ENCODE data around the gene NTN5. TPM values are rescaled to one million over a fixed set of nuclear protein-coding genes. Genes with fewer than 3 reads are reported as not detected.
"Not testable (repeated sequence)": the region's sequence is repeated elsewhere in the genome, so short reads cannot be mapped to it uniquely, and the experiment has no call there.

The NTN5 gene
- total RNA-seq, 1 donor from 2014 or later = 1.4 TPM

DNA sequence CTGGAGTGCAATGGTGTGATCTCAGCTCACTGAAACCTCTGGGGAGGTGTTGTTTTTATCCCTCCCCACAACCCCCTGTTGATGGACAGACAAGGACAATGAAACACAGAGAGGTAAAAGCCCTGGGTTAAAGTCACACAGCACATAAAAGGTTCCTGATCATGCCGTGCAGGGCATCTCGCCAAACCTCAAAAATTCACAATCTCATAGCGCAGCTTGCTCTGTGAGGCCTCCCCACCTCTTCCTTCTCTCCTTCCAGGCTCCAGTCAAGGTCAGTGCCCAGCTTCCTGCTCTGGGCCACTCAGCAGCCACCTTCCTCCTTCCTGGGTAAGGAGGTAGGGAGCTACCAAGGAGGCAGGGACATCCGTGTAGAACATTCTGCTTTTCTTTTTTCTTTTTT lies 25.2 kb upstream of the NTN5 start:
- DNase-seq (ENCODE audit: extremely low read depth, low read depth, low spot score) = no peak

DNA sequence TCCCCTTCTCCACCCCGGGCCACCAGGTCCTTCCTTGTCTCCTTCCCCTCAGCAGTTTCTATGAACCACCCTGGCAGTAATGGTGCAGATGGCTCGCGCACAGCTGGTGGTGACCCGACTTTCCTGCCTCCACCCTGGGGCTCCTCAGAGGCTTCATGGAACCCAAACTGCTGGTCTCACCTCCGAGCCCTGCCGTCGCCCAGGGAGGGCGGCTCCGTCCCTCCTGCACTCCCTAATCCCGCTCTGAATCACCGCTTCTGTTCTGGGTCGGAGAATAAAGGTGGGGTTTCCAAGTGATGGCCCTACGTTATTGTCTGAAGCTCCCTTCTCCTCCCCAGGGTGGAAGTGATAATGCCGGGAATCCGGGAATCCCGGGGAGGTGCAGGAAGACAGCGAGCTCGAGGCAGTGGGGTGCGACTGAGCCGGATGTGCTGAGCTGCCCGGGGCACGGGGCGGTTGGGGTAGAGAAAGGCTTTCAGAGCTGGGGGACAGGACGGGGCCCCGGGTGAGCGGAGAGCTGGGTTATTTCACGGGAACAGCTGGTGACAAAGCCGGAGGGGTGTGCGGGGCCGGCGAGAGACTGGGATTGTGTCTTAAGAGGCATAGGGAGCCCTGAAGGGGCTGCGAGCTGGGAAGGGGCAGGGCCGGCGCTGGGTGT lies 23.7 kb upstream of the NTN5 start:
- no peak for DNase-seq (ENCODE audit: extremely low read depth, low read depth, low spot score)

DNA sequence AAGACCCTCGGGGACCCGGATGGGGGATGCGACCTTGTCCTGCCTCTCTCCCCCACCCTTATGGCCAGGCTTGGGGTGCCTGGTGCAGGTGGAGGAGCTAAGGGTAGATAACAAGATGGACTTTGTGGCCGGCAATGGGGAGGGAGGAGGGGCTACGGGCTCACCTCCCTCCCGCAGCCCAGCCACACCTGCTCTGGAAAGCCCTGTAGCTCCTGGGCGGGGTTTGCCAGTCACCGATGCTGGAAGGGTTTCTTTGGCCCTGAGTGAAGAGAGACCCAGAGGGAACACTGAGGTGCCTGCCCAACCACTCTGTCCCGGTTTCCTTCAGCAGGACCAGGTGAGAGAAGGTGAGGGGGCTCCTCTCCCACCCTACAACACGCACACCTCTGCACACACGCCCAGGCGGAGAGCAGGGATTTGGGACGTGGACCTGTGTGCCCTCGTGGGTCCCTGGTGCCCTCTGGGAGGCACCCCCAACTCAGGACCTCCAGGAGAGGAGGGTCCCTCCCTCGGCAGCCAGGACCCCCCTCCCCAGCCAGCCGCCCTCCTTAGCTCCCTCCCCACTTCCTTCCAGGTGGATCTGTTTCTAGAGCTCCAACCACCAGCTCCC lies 23.0 kb upstream of the NTN5 start, which contains the start of gene FUT2:
TSS of gene FUT2 (plus strand) at position 229 of the 610 bp plus-strand sequence. CDS start 6,986 bp downstream, outside the sequence.
- DNase-seq (ENCODE audit: extremely low read depth, low read depth, low spot score) = no peak

DNA sequence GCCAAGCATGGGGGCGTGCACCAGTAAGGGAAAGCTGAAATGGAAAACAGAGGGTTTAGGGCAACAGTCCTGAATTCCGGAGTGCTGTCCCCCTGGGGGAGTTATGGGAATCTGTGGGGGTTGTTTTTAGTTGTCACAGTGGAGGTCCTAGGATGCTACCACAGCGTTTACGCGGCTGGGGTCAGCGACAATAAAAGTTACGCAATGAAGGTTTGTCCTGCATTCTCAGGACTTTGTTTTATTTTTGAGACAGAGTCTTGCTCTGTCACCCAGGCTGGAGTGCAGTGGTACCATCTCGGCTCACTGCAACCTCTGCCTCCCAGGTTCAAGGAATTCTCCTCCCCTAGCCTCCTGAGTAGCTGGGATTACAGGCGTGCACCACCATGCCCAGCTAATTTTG lies 20.8 kb upstream of the NTN5 start:
- DNase-seq (ENCODE audit: extremely low read depth, low read depth, low spot score) = not testable (repeated sequence)

DNA sequence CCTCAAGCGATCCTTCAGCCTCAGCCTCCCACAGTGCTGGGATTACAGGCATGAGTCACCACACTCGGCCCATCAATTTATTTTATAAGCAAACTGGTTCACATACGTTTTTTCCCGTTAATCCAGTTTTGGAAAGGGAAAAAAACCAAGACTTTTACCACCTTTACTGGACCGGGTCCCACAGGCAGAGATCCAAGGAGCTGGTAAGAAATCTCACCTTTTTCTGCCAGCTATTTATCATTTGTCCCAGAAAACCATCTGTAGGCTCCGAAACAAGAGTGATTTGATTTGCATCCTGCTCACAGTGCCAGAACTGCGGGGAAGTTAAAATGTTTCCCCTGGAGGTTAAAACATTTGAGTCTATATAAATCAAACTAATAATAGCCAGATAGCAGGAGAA lies 16.6 kb upstream of the NTN5 start:
- DNase-seq (ENCODE audit: extremely low read depth, low read depth, low spot score) = no peak

DNA sequence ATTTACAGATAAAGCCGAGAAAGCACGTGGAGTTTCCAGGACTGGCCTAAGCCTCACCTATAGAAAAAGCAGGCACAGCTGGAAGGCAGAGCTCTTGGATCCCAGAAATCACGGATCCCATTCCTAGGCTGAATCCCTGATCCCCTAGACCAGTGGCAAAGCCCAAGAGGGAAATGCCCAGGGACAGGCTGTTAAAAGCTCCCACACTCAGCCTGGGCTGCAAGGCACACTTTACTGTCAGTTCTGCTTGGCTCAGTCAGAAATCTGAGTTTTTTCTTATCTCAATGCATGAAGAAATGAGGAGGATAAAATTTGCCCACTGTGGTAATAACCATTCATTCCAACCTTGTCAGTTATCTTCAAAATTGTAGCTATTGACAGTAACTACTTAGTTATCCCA lies 15.0 kb upstream of the NTN5 start:
- no peak for DNase-seq (ENCODE audit: extremely low read depth, low read depth, low spot score)

DNA sequence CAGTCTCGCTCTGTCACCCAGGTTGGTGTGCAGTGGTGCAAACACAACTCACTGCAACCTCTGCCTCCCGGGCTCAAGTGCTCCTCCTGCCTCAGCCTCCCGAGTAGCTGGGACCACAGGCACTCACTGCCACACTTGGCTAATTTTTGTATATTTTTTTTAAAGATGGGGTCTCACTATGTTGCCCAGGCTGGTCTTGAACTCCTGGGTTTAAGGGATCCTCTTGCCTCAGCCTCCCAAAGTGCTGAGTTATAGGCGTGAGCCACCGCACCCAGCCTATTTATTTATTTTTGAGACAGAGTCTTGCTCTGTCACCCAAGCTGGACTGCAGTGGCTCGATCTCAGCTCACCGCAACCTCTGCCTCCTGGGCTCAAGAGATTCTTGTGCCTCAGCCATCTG lies 13.8 kb upstream of the NTN5 start:
- not testable (repeated sequence) for DNase-seq (ENCODE audit: extremely low read depth, low read depth, low spot score)

DNA sequence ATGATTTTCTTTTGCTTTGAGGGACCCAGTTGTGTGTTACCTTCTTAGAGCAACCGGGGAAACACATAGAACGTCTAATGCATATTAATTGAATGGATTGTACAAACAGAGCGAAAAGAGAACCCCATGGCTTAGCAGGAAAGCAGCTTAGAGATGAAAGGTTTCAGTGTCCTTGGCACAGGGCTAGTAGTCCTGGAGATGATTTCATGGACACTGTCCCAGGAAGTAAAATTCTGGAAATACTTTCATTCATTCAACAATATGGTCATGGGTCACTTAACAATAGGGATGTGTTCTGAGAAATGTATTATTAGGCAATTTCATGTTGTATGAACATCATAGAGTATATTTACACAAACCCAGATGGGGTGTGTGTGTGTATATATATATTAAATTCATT lies 13.3 kb upstream of the NTN5 start:
- no peak for DNase-seq (ENCODE audit: extremely low read depth, low read depth, low spot score)

DNA sequence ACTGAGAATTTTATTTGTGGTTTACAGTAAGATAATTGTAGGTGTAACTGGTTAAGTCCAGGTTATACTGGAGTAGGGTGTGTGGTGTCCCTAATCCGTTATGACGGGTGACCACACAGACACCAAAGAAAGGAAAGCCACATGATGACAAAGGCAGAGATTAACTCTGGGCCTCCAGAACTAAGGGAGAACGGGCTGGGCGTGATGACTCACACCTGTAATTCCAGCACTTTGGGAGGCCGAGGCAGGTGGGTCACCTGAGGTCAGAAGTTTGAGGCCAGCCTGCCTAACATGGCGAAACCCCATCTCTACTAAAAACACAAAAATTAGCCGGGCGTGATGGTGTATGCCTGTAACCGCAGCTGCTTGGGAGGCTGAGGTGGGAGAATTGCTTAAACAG lies 12.8 kb upstream of the NTN5 start:
- no peak for DNase-seq (ENCODE audit: extremely low read depth, low read depth, low spot score)

DNA sequence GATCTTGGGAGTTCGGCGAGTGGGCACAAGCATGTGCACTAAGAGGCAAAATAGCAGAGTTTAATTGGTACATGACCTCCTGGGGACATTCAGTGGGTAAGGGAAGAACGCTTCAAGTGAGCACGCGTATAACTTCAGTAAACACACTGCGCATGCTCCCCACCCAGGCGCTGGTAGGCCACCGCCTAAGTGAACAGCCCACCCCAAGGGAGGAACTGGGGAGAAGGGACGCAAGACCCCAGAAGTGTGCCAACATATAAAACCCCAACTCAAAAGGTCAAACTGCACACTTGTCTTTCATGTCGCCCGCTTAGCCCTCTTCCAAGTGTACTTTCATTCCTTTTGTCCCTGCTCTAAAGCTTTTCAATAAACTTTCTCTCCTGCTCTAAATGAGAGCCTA lies 10.5 kb upstream of the NTN5 start:
- no peak for DNase-seq (ENCODE audit: extremely low read depth, low read depth, low spot score)

DNA sequence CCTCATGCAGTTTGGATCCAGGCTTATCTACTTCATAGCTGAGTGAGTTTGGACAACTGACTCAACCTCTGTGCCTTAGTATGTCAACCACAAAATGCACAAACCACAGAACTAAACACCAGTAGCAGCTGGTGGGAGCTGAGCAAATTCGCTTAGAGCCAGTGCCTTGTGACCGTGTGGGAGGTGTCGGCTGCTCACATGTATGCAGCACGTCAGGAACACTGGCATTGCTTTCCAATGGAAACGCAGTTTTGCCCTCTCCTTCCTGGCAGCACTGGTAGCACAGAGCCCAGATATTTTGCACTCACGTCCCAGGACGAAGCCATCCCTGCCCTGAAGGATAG lies 8.3 kb upstream of the NTN5 start:
- DNase-seq (ENCODE audit: extremely low read depth, low read depth, low spot score) = no peak

DNA sequence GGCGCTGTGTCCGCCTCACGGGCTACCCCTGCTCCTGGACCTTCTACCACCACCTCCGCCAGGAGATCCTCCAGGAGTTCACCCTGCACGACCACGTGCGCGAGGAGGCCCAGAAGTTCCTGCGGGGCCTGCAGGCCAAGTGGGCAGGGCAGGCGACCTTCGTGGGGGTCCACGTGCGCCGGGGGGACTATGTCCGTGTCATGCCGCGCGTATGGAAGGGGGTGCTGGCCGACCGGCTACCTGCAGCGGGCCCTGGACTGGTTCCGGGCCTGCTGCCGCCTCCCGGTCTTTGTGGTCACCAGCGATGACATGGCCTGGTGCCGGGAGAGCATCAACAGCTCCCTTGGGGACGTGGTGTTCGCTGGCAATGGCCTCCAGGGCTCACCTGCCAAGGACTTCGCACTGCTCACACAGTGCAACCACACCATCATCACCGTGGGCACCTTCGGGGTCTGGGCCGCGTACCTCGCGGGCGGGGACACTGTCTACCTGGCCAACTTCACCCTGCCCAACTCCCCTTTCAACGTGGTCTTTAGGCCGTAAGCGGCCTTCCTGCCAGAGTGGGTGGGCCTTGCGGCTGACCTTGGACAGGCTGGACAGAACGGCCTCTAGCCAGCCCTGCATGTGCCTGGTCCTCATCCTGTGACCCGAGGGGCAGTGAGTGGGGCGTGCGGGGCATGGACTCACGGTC lies 7.8 kb upstream of the NTN5 start:
- DNase-seq (ENCODE audit: extremely low read depth, low read depth, low spot score) = no peak

DNA sequence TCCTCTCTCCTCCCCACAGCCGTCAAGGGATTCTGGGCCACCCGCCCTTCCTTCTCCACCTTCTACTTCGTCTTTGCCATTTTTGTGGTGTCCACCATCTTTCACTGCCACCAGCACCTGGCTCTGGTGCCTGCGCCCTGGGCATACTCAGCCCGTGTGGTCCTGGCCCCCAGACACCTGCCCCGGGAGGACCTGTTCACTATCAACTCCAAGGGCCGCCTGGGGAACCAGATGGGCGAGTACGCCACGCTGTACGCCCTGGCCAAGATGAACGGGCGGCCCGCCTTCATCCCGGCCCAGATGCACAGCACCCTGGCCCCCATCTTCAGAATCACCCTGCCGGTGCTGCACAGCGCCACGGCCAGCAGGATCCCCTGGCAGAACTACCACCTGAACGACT lies 7.2 kb upstream of the NTN5 start:
- not testable (repeated sequence) for DNase-seq (ENCODE audit: extremely low read depth, low read depth, low spot score)

DNA sequence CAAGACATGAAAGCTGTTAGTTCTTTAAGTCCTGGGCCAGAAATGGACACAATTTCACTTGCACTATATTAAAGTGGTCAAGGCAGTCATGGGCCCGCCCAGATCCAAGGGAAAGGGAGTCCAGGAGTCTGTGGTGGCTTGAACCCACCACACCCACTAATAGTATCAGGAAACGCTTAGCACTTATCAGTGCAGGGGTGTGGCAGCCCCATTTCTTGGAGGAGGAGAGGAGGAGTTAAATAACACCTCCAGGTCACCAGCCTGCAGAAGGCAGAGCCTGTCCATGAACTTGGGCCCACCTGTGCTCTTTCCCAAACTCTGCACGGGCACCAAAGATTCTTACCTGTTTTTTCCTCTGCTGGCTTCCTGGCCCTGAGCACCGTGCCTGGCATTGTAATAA lies 5.4 kb upstream of the NTN5 start:
- DNase-seq (ENCODE audit: extremely low read depth, low read depth, low spot score) = no peak

DNA sequence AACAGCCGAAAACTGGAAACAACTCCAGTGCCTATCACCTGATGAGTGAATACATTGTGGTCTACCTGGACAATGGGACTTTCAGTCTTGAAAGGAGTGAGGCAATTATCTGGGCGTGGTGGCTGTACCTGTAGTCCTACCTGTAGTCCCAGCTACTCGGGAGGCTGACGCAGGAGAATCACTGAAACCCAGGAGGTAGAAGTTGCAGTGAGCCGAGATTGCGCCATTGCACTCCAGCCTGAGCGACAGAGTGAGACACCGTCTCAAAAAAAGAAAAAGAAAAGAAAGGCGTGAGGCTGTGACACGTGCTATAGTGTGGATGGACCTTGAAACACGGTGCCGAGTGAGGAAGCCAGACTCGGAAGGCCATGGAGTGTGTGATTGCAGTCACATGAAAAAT lies 4.1 kb upstream of the NTN5 start:
- DNase-seq (ENCODE audit: extremely low read depth, low read depth, low spot score) = no peak

DNA sequence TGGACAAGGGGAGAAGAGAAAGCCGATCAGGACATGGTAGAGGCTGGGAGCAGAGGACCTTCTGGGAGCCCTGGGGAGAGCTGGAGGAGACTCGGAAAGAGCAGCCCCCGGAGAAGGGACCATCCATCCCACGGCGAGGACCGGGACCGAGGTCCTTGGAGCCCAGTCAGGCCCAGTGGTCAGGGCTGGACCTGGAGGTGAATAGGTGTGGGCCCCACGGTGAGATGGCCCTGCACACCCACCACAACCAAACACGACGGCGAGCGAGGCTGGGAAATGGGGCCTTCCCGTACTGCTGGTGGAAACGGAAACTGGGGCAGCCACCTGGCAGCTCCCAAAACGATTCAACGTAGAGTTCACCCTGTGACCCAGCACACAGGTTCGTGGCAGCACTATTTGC lies 3.7 kb upstream of the NTN5 start:
- DNase-seq (ENCODE audit: extremely low read depth, low read depth, low spot score) = no peak

DNA sequence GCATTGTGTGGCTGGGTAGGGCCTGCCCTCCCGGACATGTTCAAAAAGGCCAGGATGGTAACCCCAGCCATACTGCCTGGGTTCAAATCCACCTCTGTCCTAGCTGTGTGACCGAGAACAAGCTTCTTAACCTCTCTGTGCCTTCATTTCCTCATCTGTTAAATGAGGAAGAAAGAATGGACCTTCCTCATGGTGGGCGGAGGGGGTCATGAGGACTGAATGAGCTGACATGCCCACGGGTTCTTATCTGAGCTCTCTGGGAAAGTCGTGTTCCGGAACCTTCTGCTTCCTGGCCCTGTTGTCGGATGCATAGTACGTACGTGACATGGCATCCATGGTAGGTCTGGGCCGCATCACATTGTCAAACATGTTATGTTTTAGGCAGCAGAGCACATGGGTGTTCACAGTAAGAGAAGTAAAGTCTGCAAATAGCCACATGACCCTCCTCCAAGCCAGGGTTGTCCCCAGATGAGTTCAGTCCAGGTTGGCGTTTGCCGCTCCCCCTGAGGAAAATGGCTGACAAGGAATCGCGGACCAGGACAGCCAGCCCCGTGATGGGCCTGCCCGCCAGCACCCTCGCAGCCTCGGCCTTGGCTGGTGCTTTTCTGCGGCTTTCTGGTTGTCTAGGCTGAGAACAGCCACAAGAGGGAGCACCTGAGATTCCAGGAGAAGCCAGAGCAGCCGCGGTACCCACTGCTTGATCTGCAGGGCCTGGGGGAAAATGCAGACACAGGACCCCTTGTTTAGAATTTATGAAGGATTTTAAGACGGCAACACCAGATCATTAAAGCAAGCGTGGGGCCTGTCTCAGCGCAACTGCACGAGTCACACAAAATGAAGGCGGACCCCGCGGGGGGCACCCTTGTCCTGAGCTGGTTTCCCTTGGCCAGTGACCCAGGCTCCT lies 2.4 kb upstream of the NTN5 start:
- no peak for DNase-seq (ENCODE audit: extremely low read depth, low read depth, low spot score)

DNA sequence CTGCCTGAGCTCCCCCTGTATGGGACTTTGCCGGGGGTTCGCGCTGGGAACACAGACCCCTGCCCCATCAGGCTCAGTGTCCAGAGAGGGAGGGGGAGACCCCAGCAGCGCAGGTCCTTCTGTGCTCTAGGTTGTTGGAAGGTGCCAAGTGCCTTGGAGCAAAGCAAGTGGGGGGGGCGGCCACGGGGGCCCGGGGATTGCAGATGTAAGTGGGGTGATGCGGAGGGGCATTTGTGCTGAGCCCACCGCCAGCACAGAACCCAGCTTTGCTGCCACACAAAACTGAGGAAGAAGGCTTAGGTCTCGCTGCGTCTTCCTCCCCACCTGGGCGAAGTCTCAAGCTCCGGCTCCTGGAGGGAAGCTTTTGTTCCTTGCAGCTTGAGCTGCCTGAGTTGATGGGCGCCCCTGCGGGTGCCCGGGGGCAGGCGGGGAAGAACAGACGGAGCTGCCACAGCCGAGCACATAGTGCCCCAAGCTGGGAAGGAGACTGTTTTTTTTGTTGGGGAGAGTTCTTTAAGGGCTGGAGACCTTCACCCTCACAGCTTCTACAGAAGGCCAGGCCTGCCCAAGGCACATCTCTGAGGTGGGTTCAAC lies 1.5 kb upstream of the NTN5 start:
- no peak for DNase-seq (ENCODE audit: extremely low read depth, low read depth, low spot score)

DNA sequence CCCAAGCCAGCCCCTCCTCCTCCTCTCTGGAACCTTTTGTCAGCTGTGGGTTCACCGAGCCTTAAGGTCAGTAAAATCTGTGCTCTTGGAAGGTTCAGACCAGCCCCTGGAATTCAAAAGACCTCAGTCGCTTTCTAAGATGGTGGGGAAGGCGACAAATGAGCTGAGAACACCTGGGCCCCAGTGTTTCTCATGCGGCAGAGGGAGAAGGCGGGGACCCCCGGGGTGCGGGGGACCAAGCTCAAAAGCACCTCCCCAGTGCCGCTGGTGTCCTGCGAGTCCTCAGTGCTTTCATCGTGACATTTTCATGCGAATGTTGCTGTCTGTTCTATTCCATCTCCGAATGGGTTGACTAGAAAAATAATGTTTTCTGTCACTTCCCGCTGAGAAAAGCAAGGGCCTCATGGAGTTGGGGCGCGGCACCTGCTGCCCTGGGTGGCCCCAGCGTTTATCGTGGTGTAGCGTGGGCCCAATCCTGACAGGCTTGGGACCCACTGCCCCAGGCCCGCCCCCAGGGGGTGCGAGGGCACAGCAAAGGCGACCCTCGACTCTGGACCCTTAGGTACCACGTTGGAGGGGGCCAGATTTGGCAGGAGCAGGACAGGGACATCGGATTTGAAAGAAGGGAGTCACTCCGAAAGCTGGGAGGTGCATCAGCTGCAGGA lies 751 bp upstream of the NTN5 start:
- no peak for DNase-seq (ENCODE audit: extremely low read depth, low read depth, low spot score)

DNA sequence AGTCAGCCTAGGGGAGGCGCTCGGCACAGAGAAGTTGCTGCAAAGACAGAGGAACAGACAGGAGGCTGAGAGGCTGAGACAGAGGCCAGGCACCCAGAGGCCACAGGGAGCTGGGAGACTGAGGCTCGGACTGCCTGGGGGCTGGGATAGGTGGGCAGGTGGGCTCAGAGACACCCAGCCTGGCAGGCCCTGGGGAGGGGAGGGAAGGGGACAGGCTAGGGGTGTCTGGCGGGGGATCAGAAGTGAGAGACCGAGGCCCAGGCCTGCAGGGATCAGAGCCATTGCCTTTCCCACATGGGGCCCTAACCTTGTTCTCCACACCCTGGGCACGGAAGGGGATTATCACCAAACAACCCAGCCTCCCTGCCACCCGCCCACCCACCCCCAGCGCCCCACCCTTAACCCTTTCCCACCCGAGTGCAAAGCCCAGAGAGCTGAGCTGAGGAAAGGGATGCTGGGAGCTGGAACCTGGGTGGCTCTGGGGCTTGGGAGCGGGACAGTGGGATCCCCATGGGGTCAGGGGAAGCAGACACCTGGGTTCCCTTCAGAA lies 1.3 kb downstream of the NTN5 start:
- no peak for DNase-seq (ENCODE audit: extremely low read depth, low read depth, low spot score)
